Gastrocnemius medialis (tissue), 4 donors: ENCODE measurements around the gene PCSK6. TPM values are rescaled to one million over a fixed set of nuclear protein-coding genes. Genes with fewer than 3 reads are reported as not detected.
A peak's percentile ranks its signal among the peaks of the same experiment; 100 is the strongest.

Experiments
- ATAC-seq, 2 donors: fragments of 150-250 bp; one replicate each; pipeline ENCODE4 v1.9.1; 2016
- DNase-seq, 2 donors: peaks; one replicate each; pipeline ENCODE4 v3.0.0-alpha.2; 2019
- H3K27ac ChIP-seq, 4 donors: fragments of 200-600 bp; sonication (generic); 1 replicate in 1 of 4; 2 replicates in 3 of 4; pipeline ENCODE4 v1.5.1; 2016 to 2018; ENCODE audit warnings: mild to moderate bottlenecking in 2 of 4, moderate library complexity in 1 of 4
- H3K27me3 ChIP-seq, 3 donors: fragments of 200-600 bp; sonication (generic) in 2 of 3; 1 replicate in 1 of 3; 2 replicates in 2 of 3; pipeline versions ENCODE4 v1.5.1 to v1.6.0; 2016 to 2019; ENCODE audit warnings: mild to moderate bottlenecking in 1 of 3, moderate library complexity in 1 of 3
- H3K36me3 ChIP-seq, 2 donors: fragments of 200-600 bp; sonication (generic) in 1 of 2; one replicate each; pipeline ENCODE4 v1.5.1; 2017 to 2018
- H3K4me1 ChIP-seq, 2 donors: fragments of 200-600 bp; sonication (generic) in 1 of 2; one replicate each; pipeline ENCODE4 v1.5.1; 2016 to 2017; ENCODE audit warnings: mild to moderate bottlenecking in 2 of 2
- H3K4me3 ChIP-seq, 4 donors: fragments of 200-600 bp; sonication (generic) in 3 of 4; 1 replicate in 1 of 4; 2 replicates in 3 of 4; pipeline ENCODE4 v1.5.1; 2016 to 2019; ENCODE audit warnings: mild to moderate bottlenecking in 2 of 4
- H3K9me3 ChIP-seq, 3 donors: fragments of 200-600 bp; sonication (generic) in 2 of 3; 1 replicate in 1 of 3; 2 replicates in 2 of 3; pipeline ENCODE4 v1.5.1; 2016 to 2019
- CTCF ChIP-seq, 5 experiments: fragments of 450-650 bp in 3 of 5; fragments of 200-600 bp in 2 of 5; sonication (generic) in 2 of 5; IDR thresholded peaks in 4 of 5; conservative IDR thresholded peaks in 1 of 5; 1 replicate in 4 of 5; 2 replicates in 1 of 5; pipeline ENCODE4 v1.5.1; 2016 to 2019; ENCODE audit warnings: antibody characterized with exemption in 5 of 5, mild to moderate bottlenecking in 3 of 5, moderate library complexity in 3 of 5
- POLR2A ChIP-seq, 2 donors: fragments of 450-650 bp; IDR thresholded peaks; one replicate each; pipeline ENCODE4 v1.6.1; 2017; ENCODE audit warnings: antibody characterized with exemption in 2 of 2, mild to moderate bottlenecking in 2 of 2, moderate library complexity in 2 of 2
- in situ Hi-C, 4 donors: fragments of 200-750 bp; cut with MboI; loops; one replicate each; pipeline versions ENCODE4 v1.15.0 to v1.8.0; 2017; ENCODE audit warnings: low sequenced_read_pairs in 4 of 4
- intact Hi-C: fragments of 100-400 bp; cut with DNase I; formaldehyde crosslinking; loops from one replicate; pipeline ENCODE4 v1.15.1; 2023; ENCODE audit warnings: low total_unique reads
- total RNA-seq, 4 donors: library from RNA; depleted of rRNA; stranded (reverse); fragments of >200 nt; gene quantifications; one replicate each; pipeline versions ENCODE4 v1.1.0 to v1.2.3, GENCODE V29; 2016

The PCSK6 gene
- total RNA-seq, 4 donors from 2014 or later, result 12.8 to 46.0 (median 23.6) TPM

- no peak overlapping the region for H3K27ac ChIP-seq
- H3K27me3 ChIP-seq, result no peaks in the 10 kb centered on the region
- in situ Hi-C loops, result no loop called here
- H3K9me3 ChIP-seq, result no peaks in the 10 kb centered on the region
- H3K4me1 ChIP-seq, result peaks cover 33 to 43% of the 10 kb centered on the region in 2 donors
- H3K36me3 ChIP-seq, result no peaks in the 10 kb centered on the region
- DNase-seq, result no peak
- no peak for ATAC-seq
- TF ChIP-seq CTCF (IDR thresholded peaks at IDR 0.05 in 4 of 5, conservative IDR thresholded peaks at IDR 0.05 in 1 of 5) (no peak), POLR2A (IDR thresholded peaks at IDR 0.05) (no peak)
- intact Hi-C loops, result loop anchor here (5.0 to 10.0 kb wide), 3 partner anchors 33 to 195 kb away; partner anchors contain the start of gene SELENOS
- no peak overlapping the region for H3K4me3 ChIP-seq
These were observed 39.8 kb downstream of the PCSK6 start for GRCh38 chr15:101449471-101450402.

GRCh38 chr15:101448336-101448735 lies 41.2 kb downstream of the PCSK6 start:
- peaks cover 33 to 42% of the 10 kb centered on the region in 2 donors for H3K4me1 ChIP-seq
- H3K27ac ChIP-seq, result peak overlapping the region in 1 of 4 donors; percentile 95
- intact Hi-C loops (loop anchor here (5.0 kb wide), 1 partner anchor 34 kb away; no protein-coding TSS in a partner anchor), in situ Hi-C loops (no loop called here)
- TF ChIP-seq CTCF (IDR thresholded peaks at IDR 0.05 in 4 of 5, conservative IDR thresholded peaks at IDR 0.05 in 1 of 5), result no peak
- TF ChIP-seq POLR2A (IDR thresholded peaks at IDR 0.05), result no peak
- DNase-seq (no peak), ATAC-seq (no peak)
- H3K36me3 ChIP-seq, result no peaks in the 10 kb centered on the region
- H3K27me3 ChIP-seq, result no peaks in the 10 kb centered on the region
- H3K9me3 ChIP-seq, result no peaks in the 10 kb centered on the region
- H3K4me3 ChIP-seq, result no peak overlapping the region

GRCh38 chr15:101447561-101448071 lies 41.9 kb downstream of the PCSK6 start:
- Histone ChIP-seq H3K4me1 (peaks cover 33 to 42% of the 10 kb centered on the region in 2 donors), H3K36me3 (no peaks in the 10 kb centered on the region), H3K27ac (peak overlapping the region in 3 of 4 donors; percentile 67 to 95 (median 82)), H3K27me3 (no peaks in the 10 kb centered on the region), H3K4me3 (no peak overlapping the region), H3K9me3 (no peaks in the 10 kb centered on the region)
- TF ChIP-seq CTCF (IDR thresholded peaks at IDR 0.05 in 4 of 5, conservative IDR thresholded peaks at IDR 0.05 in 1 of 5), result no peak
- TF ChIP-seq POLR2A (IDR thresholded peaks at IDR 0.05), result no peak
- no peak for DNase-seq
- ATAC-seq, result no peak
- intact Hi-C loops, result loop anchor here (2.0 to 5.0 kb wide), 2 partner anchors 35 to 53 kb away; no protein-coding TSS in a partner anchor
- in situ Hi-C loops, result no loop called here

- peaks cover 0 to 3% of the 10 kb centered on the region in 2 donors for H3K36me3 ChIP-seq
- DNase-seq (no peak), ATAC-seq (no peak)
- peaks cover 33 to 38% of the 10 kb centered on the region in 2 donors for H3K4me1 ChIP-seq
- TF ChIP-seq POLR2A (IDR thresholded peaks at IDR 0.05), result no peak
- intact Hi-C loops (loop anchor here (2.0 to 5.0 kb wide), 2 partner anchors 35 to 54 kb away; no protein-coding TSS in a partner anchor), in situ Hi-C loops (no loop called here)
- H3K27ac ChIP-seq, result peak overlapping the region; percentile 61 to 95 (median 74)
- no peaks in the 10 kb centered on the region for H3K9me3 ChIP-seq
- H3K4me3 ChIP-seq, result no peak overlapping the region
- no peaks in the 10 kb centered on the region for H3K27me3 ChIP-seq
These were observed 42.4 kb downstream of the PCSK6 start for GRCh38 chr15:101447168-101447533.
